Heart right ventricle (tissue), 16 donors: ENCODE results near the gene GALNS. TPM values are rescaled to one million over a fixed set of nuclear protein-coding genes. Genes with fewer than 3 reads are reported as not detected.

Experiments
- ATAC-seq, 8 donors: fragments of 200-7000 bp; cut with Tn5 transposase; one replicate each; pipeline ENCODE4 v1.9.1; 2020; ENCODE audit warnings: mild to moderate bottlenecking in 8 of 8, moderate library complexity in 8 of 8, moderate number of reproducible peaks in 1 of 8
- DNase-seq, 2 donors: peaks; one replicate each; pipeline ENCODE4 v3.0.0-alpha.2; 2020
- H3K27ac ChIP-seq, 10 donors: fragments of 200-600 bp; sonication (generic) in 2 of 10; one replicate each; pipeline versions ENCODE4 v1.5.0 to v1.8.0; 2020 to 2022; ENCODE audit warnings: mild to moderate bottlenecking in 3 of 10
- H3K27me3 ChIP-seq, 7 donors: fragments of 200-600 bp; one replicate each; pipeline ENCODE4 v1.8.0; 2021 to 2022; ENCODE audit warnings: mild to moderate bottlenecking in 2 of 7
- H3K36me3 ChIP-seq, 9 donors: fragments of 200-600 bp; sonication (generic) in 1 of 9; one replicate each; pipeline versions ENCODE4 v1.5.0 to v1.8.0; 2020 to 2022; ENCODE audit warnings: mild to moderate bottlenecking in 2 of 9
- H3K4me1 ChIP-seq, 9 donors: fragments of 200-600 bp; sonication (generic) in 1 of 9; one replicate each; pipeline versions ENCODE4 v1.5.0 to v1.8.0; 2020 to 2022; ENCODE audit warnings: mild to moderate bottlenecking in 4 of 9
- H3K4me3 ChIP-seq, 10 donors: fragments of 200-600 bp; sonication (generic) in 2 of 10; one replicate each; pipeline versions ENCODE4 v1.5.0 to v1.8.0; 2020 to 2022; ENCODE audit warnings: mild to moderate bottlenecking in 7 of 10, moderate library complexity in 2 of 10
- H3K9me3 ChIP-seq, 11 donors: fragments of 200-600 bp in 10 of 11; sonication (generic) in 2 of 11; one replicate each; pipeline versions ENCODE4 v1.5.0 to v1.8.0; 2013 to 2022; ENCODE audit warnings: mild to moderate bottlenecking in 2 of 11, control low read depth in 1 of 11, moderate library complexity in 1 of 11
- CTCF ChIP-seq, 9 donors: fragments of 200-600 bp; sonication (generic) in 2 of 9; IDR thresholded peaks; one replicate each; pipeline versions ENCODE4 v1.5.0 to v1.8.0; 2021 to 2022; ENCODE audit warnings: antibody characterized with exemption in 9 of 9, mild to moderate bottlenecking in 5 of 9, moderate library complexity in 1 of 9
- WGBS, 2 donors: extraction: QIAGEN DNeasy Blood & Tissue Kit; methylation state at CpG; one replicate each; pipeline ENCODE4 v1.1.7; 2013; ENCODE audit warnings: inconsistent platforms in 1 of 2; 5-methylcytosine and 5-hydroxymethylcytosine counted together
- intact Hi-C, 10 donors: fragments of 100-400 bp; cut with DNase I; formaldehyde crosslinking; loops; one replicate each; pipeline versions ENCODE4 v1.11.1 to v1.14.2; 2022
- polyA plus RNA-seq, 2 donors: library from polyadenylated mRNA; stranded (reverse); fragments of 200-250 nt; gene quantifications; one replicate each; pipeline ENCODE4 v1.2.3, GENCODE V29; 2013
- total RNA-seq, 10 donors: library from RNA; stranded (reverse); fragmentation: NEBNext Ultra II Directional in 3 of 10; extraction: Animal tissue kit (Norgen Biotek cat#: 25700) in 3 of 10; gene quantifications; one replicate each; pipeline versions ENCODE4 v1.2.1 to v1.2.4, GENCODE V29; 2021 to 2023
- donor health status: Arrhythmogenic right ventricular cardiomyopathy.
- donor health status: ischemic (EF 13 %, LVEDD 7.1; RV severe dilation, severe dysfunction).
- donor health status: healthy with polysubstance abuse.
- donor health status: DM: no; HTN: yes; CAD: no.
- donor health status: DM: no; HTN: no; CAD: no.
- donor health status: ischemic (EF 25% LVEDD 6.9; RV normal size, moderate dysfunction).
- donor health status: ischemic (EF 25% LVEDD 5.7; RV mildly dilated, moderate dysfunction).
- donor health status: healthy.
- donor health status: DM: yes; HTN: yes; CAD: no.
- donor health status: Ischemic cardiomyopathy.
- donor health status: ischemic (EF 35%, LVEDD 5.7; RV mildly dilated, moderate dysfunction).
- donor health status: nonischemic (EF 11% LVEDD 7.7; RV severe dilation, severe dysfunction).
- donor health status: DM: yes; HTN: yes; CAD: no.
- donor health status: PGD.
- donor health status: ischemic (EF 29% LVEDD 5.4; RV normal size, mild dysfunction).
- donor health status: nonischemic (EF 23%, LVEDD 6.1; RV moderate dilation, normal function).

GALNS gene
- total and polyA plus RNA-seq, 12 donors: 11.5 to 18.7 (median 13.8) TPM

GRCh38 chr16:88812513-88813268 is 44.1 kb downstream of the GALNS start:
- intact Hi-C loops: loop anchor here in 8 of 10 donors (1.0 to 10.0 kb wide), 10 partner anchors 45 to 405 kb away; partner anchors contain the start of genes TRAPPC2L (in 4 of the 8), GALNS (in 3 of the 8), CDH15 (in 2 of the 8) and ZNF778 (in 1 of the 8)
- no peaks in the 10 kb centered on the region for H3K27me3 ChIP-seq
- ATAC-seq (peak in 3 of 8 donors; percentile 0 to 10 (median 2)), DNase-seq (peak in 1 of 2 donors; percentile 69)
- no peaks in the 10 kb centered on the region for H3K9me3 ChIP-seq
- peak in 2 of 9 donors; percentile 5 to 15 for TF ChIP-seq CTCF (IDR thresholded peaks at IDR 0.05)
- H3K4me3 ChIP-seq: peak overlapping the region; percentile 43 to 94 (median 80)
- peaks cover 12 to 40% (median 30%) of the 10 kb centered on the region in 9 donors for H3K4me1 ChIP-seq
- H3K36me3 ChIP-seq: peaks cover 0 to 26% (median 0%) of the 10 kb centered on the region in 9 donors
- 47 to 48% methylated on average over 37 of the region's 37 CpGs for WGBS, 2 donors
- H3K27ac ChIP-seq: peak overlapping the region; percentile 87 to 97 (median 94)

DNA sequence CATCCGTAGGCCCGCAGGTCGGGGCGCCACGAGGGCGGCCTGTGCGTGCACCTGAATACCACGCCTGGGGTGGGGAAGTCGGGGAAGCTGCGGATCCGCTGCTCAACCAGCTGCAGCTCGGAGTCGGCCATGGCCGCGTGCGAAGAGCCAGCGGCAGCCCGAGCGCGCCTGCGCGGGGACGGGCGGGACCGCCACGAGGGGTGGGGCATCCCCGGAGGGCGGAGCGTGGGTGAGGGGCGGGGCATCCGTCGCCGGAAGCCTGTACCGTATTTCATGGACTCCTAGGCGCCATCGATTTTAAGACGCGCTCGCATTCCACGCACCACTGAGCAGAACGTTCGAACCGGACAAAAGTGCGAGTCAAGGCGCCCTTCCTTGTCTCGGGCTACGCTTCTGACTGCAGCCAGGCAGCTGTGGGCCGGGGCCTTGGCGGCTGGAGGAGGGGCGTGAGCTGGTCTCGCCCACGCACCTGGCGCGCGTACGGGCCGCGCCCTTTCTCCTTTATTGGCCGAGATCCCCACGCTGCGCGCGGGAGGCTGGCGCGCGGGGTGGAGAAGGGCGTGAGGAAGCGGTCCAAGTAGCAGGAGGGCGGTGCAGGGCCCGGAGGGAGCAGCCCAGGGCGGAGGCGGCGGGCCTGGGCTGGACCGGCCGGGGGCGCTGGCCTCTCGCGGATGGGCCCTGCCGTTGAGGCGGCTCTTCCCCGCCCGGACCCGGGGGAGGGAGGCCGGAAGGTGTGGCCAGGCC is 44.8 kb downstream of the GALNS start, which contains the start of gene APRT:
APRT (minus strand) TSS at position 160 of the 744 bp plus-strand sequence; CDS start at position 131, 29 bp downstream.
- H3K27ac ChIP-seq: peak within 1 kb of the TSS; percentile 87 to 97 (median 94)
- H3K4me1 ChIP-seq: peaks cover 12 to 40% (median 30%) of the 10 kb centered on the region in 9 donors
- peak within 1 kb of the TSS; percentile 43 to 94 (median 80) for H3K4me3 ChIP-seq
- no peaks in the 10 kb centered on the region for H3K27me3 ChIP-seq
- DNase-seq: peak; percentile 94 to 97
- TF ChIP-seq CTCF (IDR thresholded peaks at IDR 0.05): peak in 6 of 9 donors; percentile 29 to 63 (median 54)
- peaks cover 0 to 26% (median 0%) of the 10 kb centered on the region in 9 donors for H3K36me3 ChIP-seq
- no peaks in the 10 kb centered on the region for H3K9me3 ChIP-seq
- 0% methylated on average over 83 to 84 of the region's 84 CpGs for WGBS, 2 donors
- ATAC-seq: peak; percentile 90 to 96 (median 94)
- intact Hi-C loops: loop anchor here in 8 of 10 donors (1.0 to 10.0 kb wide), 10 partner anchors 45 to 405 kb away; partner anchors contain the start of genes GALNS (in 4 of the 8), TRAPPC2L (in 4 of the 8), CDH15 (in 2 of the 8) and ZNF778 (in 1 of the 8)

DNA sequence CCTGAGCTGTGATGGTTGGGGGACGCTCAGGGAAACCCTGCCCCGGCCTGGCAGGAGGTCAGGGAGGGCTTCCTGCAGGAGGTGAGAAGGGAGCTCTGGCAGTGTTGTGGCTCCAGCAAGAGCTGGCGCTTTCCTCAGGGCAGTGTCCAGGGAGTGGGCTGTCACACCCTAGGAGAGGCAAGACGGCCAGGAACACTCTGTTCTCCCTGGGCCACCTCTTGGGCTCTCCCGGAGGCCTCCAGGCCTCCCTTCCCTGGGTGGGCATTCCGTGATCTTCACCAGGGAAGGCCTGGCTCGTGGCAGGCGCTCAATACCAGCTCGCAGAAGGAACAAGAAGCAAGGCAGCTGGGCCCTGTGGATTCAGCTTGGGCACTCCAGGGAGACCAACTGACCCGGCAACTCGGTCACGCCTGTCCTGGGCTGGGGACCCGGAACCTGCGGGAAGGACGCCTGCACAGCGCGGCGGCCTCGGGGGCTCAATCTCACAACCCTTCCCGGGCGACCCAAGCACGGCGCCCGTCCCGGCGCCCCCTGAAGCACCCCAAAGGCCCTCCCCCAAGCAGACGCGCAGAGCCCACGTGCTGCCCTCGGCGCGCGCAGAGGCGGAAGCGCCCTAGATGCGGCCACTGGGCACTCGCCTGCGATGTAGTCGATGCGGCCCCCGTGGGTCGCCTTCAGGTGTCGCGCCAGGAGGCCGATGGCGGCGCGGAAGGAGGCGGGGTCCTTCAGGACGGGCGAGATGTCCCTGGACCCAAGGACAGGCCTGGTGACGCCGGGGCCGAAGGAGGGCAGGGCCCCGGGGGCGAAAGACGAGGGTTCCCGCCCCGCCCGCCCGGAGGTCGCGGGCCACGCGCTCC is 45.6 kb downstream of the GALNS start:
- Histone ChIP-seq H3K9me3 (no peaks in the 10 kb centered on the region), H3K27ac (peak overlapping the region; percentile 87 to 97 (median 94)), H3K4me1 (peaks cover 12 to 40% (median 30%) of the 10 kb centered on the region in 9 donors), H3K27me3 (no peaks in the 10 kb centered on the region), H3K4me3 (peak overlapping the region; percentile 43 to 94 (median 80)), H3K36me3 (peaks cover 0 to 30% (median 0%) of the 10 kb centered on the region in 9 donors)
- ATAC-seq (peak; percentile 71 to 84 (median 81)), DNase-seq (peak; percentile 72 to 80)
- intact Hi-C loops: loop anchor here in 8 of 10 donors (2.0 to 10.0 kb wide), 9 partner anchors 46 to 406 kb away; partner anchors contain the start of genes GALNS (in 4 of the 8), TRAPPC2L (in 4 of the 8), CDH15 (in 2 of the 8) and ZNF778 (in 1 of the 8)
- TF ChIP-seq CTCF (IDR thresholded peaks at IDR 0.05): peak in 1 of 9 donors; percentile 10
- 4 to 5% methylated on average over 62 to 65 of the region's 65 CpGs for WGBS, 2 donors
